H1 (cell line): ENCODE results near the gene HADHB. TPM values are rescaled to one million over a fixed set of nuclear protein-coding genes. Genes with fewer than 3 reads are reported as not detected.

Source experiments
- CTCF ChIA-PET: fragments of 300-600 bp; sonication (Branson Sonifier 250); formaldehyde crosslinking; loops from one replicate; lab custom pipeline; 2021; ENCODE audit not compliant: partially characterized antibody; lab: Charles Lee
- POLR2A ChIA-PET: fragments of 300-600 bp; sonication (Branson Sonifier 250); formaldehyde crosslinking; loops from one replicate; lab custom pipeline; 2021; ENCODE audit warnings: inconsistent platforms; ENCODE audit not compliant: partially characterized antibody; lab: Charles Lee
- DNase-seq, 2 experiments: peaks; one replicate each; pipeline versions ENCODE4 v3.0.0 to v3.0.0-alpha.2; 2010 to 2022; ENCODE audit warnings: low spot score in 2 of 2, low read depth in 1 of 2, mixed read lengths in 1 of 2
- FAIRE-seq: peaks from 2 replicates; lab custom pipeline; 2011; peaks lifted over from hg19 to GRCh38; lab: Jason Lieb, UNC
- H2AFZ ChIP-seq: 2 replicates; pipeline ENCODE4 v1.8.1; 2012; ENCODE audit warnings: low read length, inconsistent platforms
- H2AK5ac ChIP-seq: 2 replicates; pipeline ENCODE4 v1.6.1; 2013; ENCODE audit warnings: low read depth, low read length
- H2BK120ac ChIP-seq: replicated peaks from 2 replicates; pipeline ENCODE3; 2013; ENCODE audit warnings: low read depth, low read length, inconsistent platforms
- H2BK12ac ChIP-seq: 2 replicates; pipeline ENCODE4 v1.6.1; 2013; ENCODE audit warnings: low read depth, low read length
- H2BK15ac ChIP-seq: 2 replicates; pipeline ENCODE4 v1.6.1; 2013; ENCODE audit warnings: low read length
- H2BK20ac ChIP-seq: 2 replicates; pipeline ENCODE4 v1.6.1; 2013; ENCODE audit warnings: low read length
- H2BK5ac ChIP-seq: 2 replicates; pipeline ENCODE4 v1.6.1; 2013; ENCODE audit warnings: low read depth, low read length
- H3K14ac ChIP-seq: 2 replicates; pipeline ENCODE4 v1.6.1; 2013; ENCODE audit warnings: inconsistent platforms; ENCODE audit not compliant: insufficient read length
- H3K18ac ChIP-seq: 2 replicates; pipeline ENCODE4 v1.6.1; 2013; ENCODE audit warnings: low read length; ENCODE audit errors: extremely low read depth
- H3K23ac ChIP-seq: 2 replicates; pipeline ENCODE4 v1.6.1; 2013; ENCODE audit warnings: inconsistent platforms; ENCODE audit not compliant: insufficient read length
- H3K23me2 ChIP-seq: 2 replicates; pipeline ENCODE4 v1.6.1; 2013; ENCODE audit warnings: low read depth, low read length
- H3K27ac ChIP-seq: 2 replicates; pipeline ENCODE4 v1.6.1; 2011; ENCODE audit warnings: low read depth, low read length, inconsistent platforms
- H3K27me3 ChIP-seq, 4 experiments: replicated peaks in 1 of 4; 1 replicate in 1 of 4; 2 replicates in 3 of 4; pipeline versions ENCODE4 v1.6.1 to v1.8.1; 2011 to 2013; ENCODE audit warnings: low read length in 3 of 4, mild to moderate bottlenecking in 3 of 4, inconsistent platforms in 2 of 4, mixed read lengths in 2 of 4, moderate library complexity in 1 of 4; ENCODE audit not compliant: control insufficient read depth in 3 of 4, insufficient read depth in 3 of 4; ENCODE audit errors: extremely low read depth in 1 of 4
- H3K36me3 ChIP-seq, 4 experiments: 2 replicates each; pipeline versions ENCODE4 v1.6.1 to v1.8.1; 2011 to 2013; ENCODE audit warnings: mild to moderate bottlenecking in 4 of 4, low read length in 3 of 4, moderate library complexity in 2 of 4, control low read depth in 1 of 4, inconsistent platforms in 1 of 4; ENCODE audit not compliant: insufficient read depth in 4 of 4, control insufficient read depth in 2 of 4
- H3K4ac ChIP-seq: replicated peaks from 2 replicates; pipeline ENCODE3; 2013; ENCODE audit warnings: low read length, low read depth, mixed read lengths, inconsistent platforms; ENCODE audit not compliant: insufficient read length
- H3K4me1 ChIP-seq, 4 experiments: replicated peaks in 1 of 4; 1 replicate in 1 of 4; 2 replicates in 3 of 4; pipeline versions ENCODE4 v1.6.1 to v1.8.1; 2011 to 2013; ENCODE audit warnings: low read length in 3 of 4, inconsistent platforms in 2 of 4, mixed read lengths in 1 of 4; ENCODE audit not compliant: insufficient read depth in 4 of 4, control insufficient read depth in 3 of 4
- H3K4me2 ChIP-seq, 2 experiments: 2 replicates each; pipeline versions ENCODE4 v1.6.1 to v1.8.1; 2011 to 2013; ENCODE audit warnings: low read depth in 2 of 2, low read length in 2 of 2, control low read depth in 1 of 2, inconsistent platforms in 1 of 2, mild to moderate bottlenecking in 1 of 2; ENCODE audit not compliant: insufficient read depth in 1 of 2
- H3K4me3 ChIP-seq, 4 experiments: fragments of 200-600, 300-600 bp in 1 of 4; sonication (generic), shearing (Covaris generic), sonication (Bioruptor Twin) in 1 of 4; 2 replicates each; pipeline versions ENCODE4 v1.5.1 to v1.8.1; 2011 to 2016; ENCODE audit warnings: low read length in 4 of 4, low read depth in 3 of 4, control low read depth in 2 of 4, inconsistent platforms in 2 of 4, mild to moderate bottlenecking in 2 of 4, mixed read lengths in 1 of 4, moderate library complexity in 1 of 4; ENCODE audit not compliant: insufficient read depth in 2 of 4; ENCODE audit errors: extremely low read depth in 1 of 4
- H3K56ac ChIP-seq: replicated peaks from 2 replicates; pipeline ENCODE3; 2013; ENCODE audit warnings: low read depth, mild to moderate bottlenecking, mixed read lengths, low read length, inconsistent platforms; ENCODE audit not compliant: insufficient read length
- H3K79me1 ChIP-seq: 2 replicates; pipeline ENCODE4 v1.6.1; 2013; ENCODE audit warnings: low read depth, low read length, control low read depth
- H3K79me2 ChIP-seq, 2 experiments: 2 replicates each; pipeline versions ENCODE4 v1.6.1 to v1.8.1; 2012 to 2013; ENCODE audit warnings: low read length in 2 of 2, mild to moderate bottlenecking in 2 of 2, inconsistent platforms in 1 of 2; ENCODE audit not compliant: insufficient read depth in 2 of 2, control insufficient read depth in 1 of 2
- H3K9ac ChIP-seq, 4 experiments: replicated peaks in 1 of 4; 1 replicate in 1 of 4; 2 replicates in 3 of 4; pipeline versions ENCODE4 v1.6.1 to v1.8.1; 2011 to 2013; ENCODE audit warnings: low read depth in 3 of 4, low read length in 3 of 4, control low read depth in 2 of 4, mild to moderate bottlenecking in 2 of 4, moderate library complexity in 2 of 4, inconsistent platforms in 1 of 4; ENCODE audit errors: extremely low read depth in 1 of 4
- H3K9me3 ChIP-seq, 2 experiments: 2 replicates each; pipeline versions ENCODE4 v1.6.1 to v1.8.1; 2012 to 2013; ENCODE audit warnings: mild to moderate bottlenecking in 2 of 2, moderate library complexity in 2 of 2, control low read depth in 1 of 2, inconsistent platforms in 1 of 2, low read depth in 1 of 2, low read length in 1 of 2, mixed read lengths in 1 of 2; ENCODE audit not compliant: insufficient read depth in 2 of 2
- H4K20me1 ChIP-seq, 2 experiments: replicated peaks in 1 of 2; 2 replicates each; pipeline versions ENCODE3 to v1.8.1; 2011 to 2013; ENCODE audit warnings: inconsistent platforms in 2 of 2, low read length in 2 of 2, mild to moderate bottlenecking in 1 of 2; ENCODE audit not compliant: insufficient read depth in 2 of 2, control insufficient read depth in 1 of 2
- H4K5ac ChIP-seq: 2 replicates; pipeline ENCODE4 v1.6.1; 2013; ENCODE audit warnings: low read length, low read depth, mixed read lengths, inconsistent platforms; ENCODE audit not compliant: insufficient read length
- H4K8ac ChIP-seq: 2 replicates; pipeline ENCODE4 v1.8.0; 2013; ENCODE audit warnings: mild to moderate bottlenecking, moderate library complexity, low read length, inconsistent platforms; ENCODE audit not compliant: insufficient read depth; ENCODE audit errors: extremely low read depth
- H4K91ac ChIP-seq: replicated peaks from 2 replicates; pipeline ENCODE3; 2013; ENCODE audit warnings: low read length, mixed read lengths, inconsistent platforms; ENCODE audit not compliant: insufficient read length
- ATF3 ChIP-seq: IDR thresholded peaks from 2 replicates; pipeline ENCODE4 v1.6.1; 2011; ENCODE audit warnings: low read depth, mild to moderate bottlenecking, low read length; ENCODE audit not compliant: insufficient read depth
- CBX8 ChIP-seq: fragments of 300-800, 300-1000 bp; sonication (generic); IDR thresholded peaks from 2 replicates; pipeline ENCODE4 v1.7.1; 2016; ENCODE audit warnings: low read depth, low read length, borderline replicate concordance
- POLR2A ChIP-seq, 2 experiments: IDR thresholded peaks; 1 replicate in 1 of 2; 2 replicates in 1 of 2; pipeline ENCODE4 v1.6.1; 2011; ENCODE audit warnings: low read depth in 2 of 2, low read length in 2 of 2, mild to moderate bottlenecking in 2 of 2; ENCODE audit errors: control extremely low read depth in 1 of 2
- POU5F1 ChIP-seq: IDR thresholded peaks from 2 replicates; pipeline ENCODE4 v1.6.1; 2011; ENCODE audit warnings: low read depth, mild to moderate bottlenecking, low read length, moderate library complexity
- RXRA ChIP-seq: IDR thresholded peaks from 2 replicates; pipeline ENCODE4 v1.6.1; 2011; ENCODE audit warnings: low read depth, mild to moderate bottlenecking, low read length, moderate library complexity; ENCODE audit not compliant: insufficient read depth
- WGBS, 2 experiments: shearing (Covaris generic) in 1 of 2; methylation state at CpG; one replicate each; pipeline versions ENCODE4 v1.1.6 to v1.1.7; 2013 to 2015; ENCODE audit warnings: low lambda C conversion rate in 2 of 2, mixed read lengths in 2 of 2, inconsistent platforms in 1 of 2, low coverage in 1 of 2, missing lambda C conversion rate in 1 of 2; ENCODE audit not compliant: insufficient replicate concordance in 2 of 2, insufficient coverage in 1 of 2, insufficient read length in 1 of 2; ENCODE audit errors: extremely low coverage in 1 of 2, missing lambda C conversion rate in 1 of 2; 5-methylcytosine and 5-hydroxymethylcytosine counted together
- polyA plus RNA-seq, 7 experiments: library from polyadenylated mRNA; depleted of rRNA in 3 of 7; stranded (reverse) in 5 of 7; unstranded in 2 of 7; fragments of >200 nt in 5 of 7; fragments of 200-250 nt in 2 of 7; gene quantifications; 1 replicate in 5 of 7; 2 replicates in 1 of 7; 4 replicates in 1 of 7; pipeline versions ENCODE4 v1.2.1 to v1.2.3, GENCODE V29; 2011 to 2013; ENCODE audit warnings: missing spikeins in 2 of 7, mixed read lengths in 2 of 7
- total RNA-seq: library from RNA; stranded (reverse); fragmentation: NEBNext Ultra II Directional; extraction: Animal tissue kit (Norgen Biotek cat#: 25700); gene quantifications from 2 replicates; pipeline ENCODE4 v1.2.1, GENCODE V29; 2021

HADHB gene
- total and polyA plus RNA-seq, 2 of the 8 experiments (the other 6 are each of a cell fraction or from before 2014, with no cell fraction given), result 47.7 to 52.3 TPM

GRCh38 chr2:26255759-26256384 lies 11.1 kb downstream of the HADHB start:
- H2AFZ ChIP-seq, result no peak overlapping the region
- no peaks in the 10 kb centered on the region for H3K9me3 ChIP-seq
- H4K5ac ChIP-seq, result no peak overlapping the region
- H3K23me2 ChIP-seq, result no peaks in the 10 kb centered on the region
- H4K20me1 ChIP-seq, result peaks cover 0 to 3% of the 10 kb centered on the region in 2 experiments
- H3K4me2 ChIP-seq, result no peak overlapping the region
- no peaks in the 10 kb centered on the region for H3K4me1 ChIP-seq
- ChIA-PET CTCF (no interaction called here), POLR2A (no interaction called here)
- TF ChIP-seq POU5F1, result no peak
- no peak for TF ChIP-seq CBX8
- TF ChIP-seq RXRA, result no peak
- TF ChIP-seq ATF3, result no peak
- TF ChIP-seq POLR2A (IDR thresholded peaks at IDR 0.05; ENCODE audit: control extremely low read depth in 1 of 2, low read depth in 2 of 2, low read length in 2 of 2), result no peak
- H3K79me2 ChIP-seq, result peaks cover 0 to 16% of the 10 kb centered on the region in 2 experiments; a peak in 2 of 4 replicates
- no peak overlapping the region for H2BK12ac ChIP-seq
- no peak overlapping the region for H3K27ac ChIP-seq
- H2BK5ac ChIP-seq, result no peak overlapping the region
- H3K23ac ChIP-seq, result no peak overlapping the region
- no peak overlapping the region for H4K91ac ChIP-seq
- H3K9ac ChIP-seq, result no peak overlapping the region
- H3K4me3 ChIP-seq, result no peak overlapping the region
- H3K27me3 ChIP-seq, result no peaks in the 10 kb centered on the region
- H4K8ac ChIP-seq, result no peak overlapping the region
- WGBS, 2 experiments, result 93% methylated on average over 3 of the region's 3 CpGs; no CpG with 5 or more reads in 1 of the 2 experiments
- H3K18ac ChIP-seq, result no peak overlapping the region
- no peak for DNase-seq
- H2BK15ac ChIP-seq, result no peak overlapping the region
- H3K36me3 ChIP-seq, result peaks cover 0 to 4% (median 0%) of the 10 kb centered on the region in 4 experiments; a peak in 4 of 8 replicates
- H2BK120ac ChIP-seq, result no peak overlapping the region
- no peak overlapping the region for H3K14ac ChIP-seq
- no peak overlapping the region for H3K4ac ChIP-seq
- H2AK5ac ChIP-seq, result no peak overlapping the region
- H2BK20ac ChIP-seq, result no peak overlapping the region
- no peak for FAIRE-seq
- no peak overlapping the region for H3K56ac ChIP-seq
- peaks cover 2% of the 10 kb centered on the region; the same call in 1 of the 2 replicates for H3K79me1 ChIP-seq
